Liver (tissue), 9 donors: ENCODE measurements around the gene GOSR2. TPM values are rescaled to one million over a fixed set of nuclear protein-coding genes. Genes with fewer than 3 reads are reported as not detected.

Experiments
- DNase-seq: peaks from one replicate; pipeline ENCODE4 v3.0.0-alpha.2; 2017; ENCODE audit warnings: low spot score
- H3K27ac ChIP-seq, 2 donors: one replicate each; pipeline ENCODE4 v1.7.0; 2013; ENCODE audit warnings: inconsistent platforms in 2 of 2, low read length in 2 of 2, control low read depth in 1 of 2, low read depth in 1 of 2, mild to moderate bottlenecking in 1 of 2
- H3K27me3 ChIP-seq, 4 donors: one replicate each; pipeline versions ENCODE4 v1.6.1 to v1.7.0; 2013; ENCODE audit warnings: low read length in 3 of 4, inconsistent platforms in 1 of 4, mild to moderate bottlenecking in 1 of 4, moderate library complexity in 1 of 4; ENCODE audit not compliant: control insufficient read depth in 4 of 4, insufficient read depth in 4 of 4
- H3K36me3 ChIP-seq, 4 donors: one replicate each; pipeline versions ENCODE4 v1.6.1 to v1.7.0; 2013; ENCODE audit warnings: low read length in 3 of 4, mild to moderate bottlenecking in 3 of 4, low read depth in 1 of 4, moderate library complexity in 1 of 4; ENCODE audit not compliant: control insufficient read depth in 4 of 4, insufficient read depth in 3 of 4
- H3K4me1 ChIP-seq, 4 donors: one replicate each; pipeline versions ENCODE4 v1.6.1 to v1.7.0; 2013; ENCODE audit warnings: low read length in 3 of 4, mild to moderate bottlenecking in 3 of 4, moderate library complexity in 1 of 4; ENCODE audit not compliant: control insufficient read depth in 4 of 4, insufficient read depth in 4 of 4
- H3K4me3 ChIP-seq, 3 donors: one replicate each; pipeline versions ENCODE4 v1.6.1 to v1.7.0; 2013; ENCODE audit warnings: low read length in 3 of 3, control low read depth in 1 of 3, low read depth in 1 of 3, mild to moderate bottlenecking in 1 of 3
- H3K9ac ChIP-seq, 2 donors: one replicate each; pipeline ENCODE4 v1.7.0; 2013; ENCODE audit warnings: low read length in 2 of 2, mild to moderate bottlenecking in 2 of 2, moderate library complexity in 2 of 2, control low read depth in 1 of 2, low read depth in 1 of 2
- H3K9me3 ChIP-seq, 4 donors: one replicate each; pipeline versions ENCODE4 v1.6.1 to v1.7.0; 2013; ENCODE audit warnings: low read length in 3 of 4; ENCODE audit not compliant: control insufficient read depth in 4 of 4
- EGR1 ChIP-seq, 2 donors: IDR thresholded peaks; 2 replicates each; pipeline ENCODE4 v1.6.1; 2016 to 2018; ENCODE audit warnings: antibody characterized with exemption in 2 of 2, low read depth in 2 of 2
- FOXA1 ChIP-seq: IDR thresholded peaks from 2 replicates; pipeline ENCODE4 v1.6.1; 2016; ENCODE audit warnings: antibody characterized with exemption
- FOXA2 ChIP-seq: IDR thresholded peaks from 2 replicates; pipeline ENCODE4 v1.6.1; 2016; ENCODE audit warnings: antibody characterized with exemption
- GABPA ChIP-seq, 2 donors: IDR thresholded peaks in 1 of 2; conservative IDR thresholded peaks in 1 of 2; 2 replicates each; pipeline ENCODE4 v1.6.1; 2016; ENCODE audit warnings: antibody characterized with exemption in 2 of 2, mild to moderate bottlenecking in 1 of 2, moderate library complexity in 1 of 2
- HNF4A ChIP-seq, 2 donors: conservative IDR thresholded peaks; 2 replicates each; pipeline ENCODE4 v1.6.1; 2016; ENCODE audit warnings: antibody characterized with exemption in 2 of 2, mild to moderate bottlenecking in 2 of 2
- HNF4G ChIP-seq: IDR thresholded peaks from 2 replicates; pipeline ENCODE4 v1.6.1; 2016; ENCODE audit warnings: antibody characterized with exemption
- JUND ChIP-seq, 2 donors: IDR thresholded peaks; 2 replicates each; pipeline ENCODE4 v1.6.1; 2016; ENCODE audit warnings: antibody characterized with exemption in 2 of 2
- NR2F2 ChIP-seq: IDR thresholded peaks from 2 replicates; pipeline ENCODE4 v1.6.1; 2016; ENCODE audit warnings: antibody characterized with exemption
- RAD21 ChIP-seq, 2 donors: IDR thresholded peaks; 2 replicates each; pipeline ENCODE4 v1.6.1; 2016; ENCODE audit warnings: antibody characterized with exemption in 2 of 2, mild to moderate bottlenecking in 2 of 2
- RXRA ChIP-seq, 2 donors: IDR thresholded peaks; 2 replicates each; pipeline ENCODE4 v1.6.1; 2017 to 2018; ENCODE audit warnings: antibody characterized with exemption in 2 of 2, mild to moderate bottlenecking in 1 of 2
- SP1 ChIP-seq: IDR thresholded peaks from 2 replicates; pipeline ENCODE4 v1.6.1; 2018; ENCODE audit warnings: antibody characterized with exemption, mild to moderate bottlenecking
- YY1 ChIP-seq: IDR thresholded peaks from 2 replicates; pipeline ENCODE4 v1.6.1; 2016; ENCODE audit warnings: antibody characterized with exemption, mild to moderate bottlenecking
- WGBS: extraction: QIAGEN DNeasy Blood & Tissue Kit; methylation state at CpG from one replicate; pipeline ENCODE4 v1.1.7; 2013; 5-methylcytosine and 5-hydroxymethylcytosine counted together
- polyA plus RNA-seq, 2 donors: library from polyadenylated mRNA; stranded (reverse) in 1 of 2; unstranded in 1 of 2; fragments of 200-250 nt in 1 of 2; fragments of >200 nt in 1 of 2; fragmentation: Nextera tagmentation in 1 of 2; extraction: Ambion mirVana in 1 of 2; gene quantifications; one replicate each; pipeline versions ENCODE4 v1.2.1 to v1.2.3, GENCODE V29; 2013 to 2015
- total RNA-seq, 2 donors: library from RNA; depleted of rRNA; stranded (reverse); fragments of >200 nt; gene quantifications; one replicate each; pipeline ENCODE4 v1.2.3, GENCODE V29; 2014
- TF ChIP-seq, protein P1 (sequence below): IDR thresholded peaks from 2 replicates; pipeline ENCODE4 v1.6.1; 2016; ENCODE audit warnings: antibody characterized with exemption
- TF ChIP-seq, protein P2 (sequence below): fragments of 150-350 bp; IDR thresholded peaks from 2 replicates; pipeline ENCODE4 v1.5.1; 2017; ENCODE audit warnings: improper control_type of control experiment, low read depth, low read length; ENCODE audit not compliant: missing input control
- TF ChIP-seq, protein P3 (sequence below): IDR thresholded peaks from 2 replicates; pipeline ENCODE4 v1.6.1; 2016; ENCODE audit warnings: antibody characterized with exemption
- TF ChIP-seq, protein P4 (sequence below): IDR thresholded peaks from 2 replicates; pipeline ENCODE4 v1.6.1; 2016; ENCODE audit warnings: antibody characterized with exemption, mild to moderate bottlenecking
- TF ChIP-seq, protein P5 (sequence below): IDR thresholded peaks from 2 replicates; pipeline ENCODE4 v1.6.1; 2016; ENCODE audit warnings: antibody characterized with exemption
- donor health status: healthy.
- donor health status: healthy.
- donor health status: healthy.
- donor health status: healthy.
- donor health status: healthy.

GOSR2 gene
- total and polyA plus RNA-seq, 4 donors = 19.9 to 43.8 (median 21.0) TPM

DNA sequence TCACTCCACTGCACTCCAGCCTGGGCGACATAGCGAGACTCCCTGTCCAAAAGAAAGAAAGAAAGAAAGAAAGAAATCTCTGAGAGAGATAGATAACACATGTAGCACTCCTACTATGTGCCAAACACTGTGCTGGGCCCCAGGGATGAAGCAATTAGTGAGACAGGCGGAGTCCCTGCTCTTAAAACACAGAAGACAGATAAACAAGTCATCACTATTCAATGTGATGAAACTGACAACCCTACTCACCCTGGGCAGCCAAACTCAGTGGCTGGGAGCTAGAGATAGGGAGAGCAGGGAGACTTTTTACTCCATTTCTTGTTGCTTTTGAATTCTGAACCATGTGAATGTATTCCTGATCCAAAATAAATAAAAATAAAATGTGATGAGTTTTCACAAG is 35.2 kb upstream of the GOSR2 start:
- WGBS = 95% methylated on average over 3 of the region's 3 CpGs

DNA sequence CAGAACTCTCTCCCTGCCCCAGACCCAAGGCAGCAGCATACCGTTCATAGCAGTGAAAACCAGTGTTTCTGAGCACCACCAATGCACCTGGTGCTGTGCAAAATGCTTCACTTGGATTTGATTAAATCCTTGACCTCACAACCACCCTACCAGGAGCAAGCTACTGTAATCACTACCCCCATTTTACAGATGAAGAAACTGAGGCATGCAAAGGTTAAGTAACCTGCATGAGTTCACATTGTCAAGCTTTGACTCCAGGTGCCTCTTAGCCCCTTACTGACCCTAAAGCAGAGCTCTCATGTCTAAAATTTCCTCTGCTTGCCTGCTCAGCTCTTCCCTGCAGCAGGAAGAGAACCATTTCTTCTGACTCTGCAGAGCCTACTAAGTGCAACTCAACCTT is 34.2 kb upstream of the GOSR2 start:
- no peak overlapping the region for H3K4me3 ChIP-seq
- H3K9me3 ChIP-seq = no peaks in the 10 kb centered on the region
- no peak overlapping the region for H3K9ac ChIP-seq
- H3K27me3 ChIP-seq = no peaks in the 10 kb centered on the region
- H3K4me1 ChIP-seq = no peaks in the 10 kb centered on the region
- 94% methylated on average over 1 of the region's 1 CpG for WGBS
- no peaks in the 10 kb centered on the region for H3K36me3 ChIP-seq
- H3K27ac ChIP-seq = no peak overlapping the region
- DNase-seq = no peak
- TF ChIP-seq, protein P1, sequence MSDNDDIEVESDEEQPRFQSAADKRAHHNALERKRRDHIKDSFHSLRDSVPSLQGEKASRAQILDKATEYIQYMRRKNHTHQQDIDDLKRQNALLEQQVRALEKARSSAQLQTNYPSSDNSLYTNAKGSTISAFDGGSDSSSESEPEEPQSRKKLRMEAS = no peak
- no peak for TF ChIP-seq RXRA (IDR thresholded peaks at IDR 0.05)

More for the DNA sequence above, 35.2 kb upstream of the GOSR2 start:
- Histone ChIP-seq H3K9ac (no peak overlapping the region), H3K36me3 (no peaks in the 10 kb centered on the region), H3K4me3 (no peak overlapping the region), H3K27ac (no peak overlapping the region), H3K4me1 (no peaks in the 10 kb centered on the region), H3K9me3 (no peaks in the 10 kb centered on the region), H3K27me3 (no peaks in the 10 kb centered on the region)
- DNase-seq = no peak
- TF ChIP-seq HNF4G (no peak), RAD21 (IDR thresholded peaks at IDR 0.05) (no peak), RXRA (IDR thresholded peaks at IDR 0.05) (no peak), JUND (IDR thresholded peaks at IDR 0.05) (no peak), FOXA2 (no peak), YY1 (no peak), SP1 (no peak), FOXA1 (no peak), NR2F2 (no peak), EGR1 (IDR thresholded peaks at IDR 0.05; ENCODE audit: low read depth in 2 of 2) (no peak), GABPA (IDR thresholded peaks at IDR 0.05 in 1 of 2, conservative IDR thresholded peaks at IDR 0.05 in 1 of 2) (no peak), HNF4A (conservative IDR thresholded peaks at IDR 0.05) (no peak)
- TF ChIP-seq, protein P2, sequence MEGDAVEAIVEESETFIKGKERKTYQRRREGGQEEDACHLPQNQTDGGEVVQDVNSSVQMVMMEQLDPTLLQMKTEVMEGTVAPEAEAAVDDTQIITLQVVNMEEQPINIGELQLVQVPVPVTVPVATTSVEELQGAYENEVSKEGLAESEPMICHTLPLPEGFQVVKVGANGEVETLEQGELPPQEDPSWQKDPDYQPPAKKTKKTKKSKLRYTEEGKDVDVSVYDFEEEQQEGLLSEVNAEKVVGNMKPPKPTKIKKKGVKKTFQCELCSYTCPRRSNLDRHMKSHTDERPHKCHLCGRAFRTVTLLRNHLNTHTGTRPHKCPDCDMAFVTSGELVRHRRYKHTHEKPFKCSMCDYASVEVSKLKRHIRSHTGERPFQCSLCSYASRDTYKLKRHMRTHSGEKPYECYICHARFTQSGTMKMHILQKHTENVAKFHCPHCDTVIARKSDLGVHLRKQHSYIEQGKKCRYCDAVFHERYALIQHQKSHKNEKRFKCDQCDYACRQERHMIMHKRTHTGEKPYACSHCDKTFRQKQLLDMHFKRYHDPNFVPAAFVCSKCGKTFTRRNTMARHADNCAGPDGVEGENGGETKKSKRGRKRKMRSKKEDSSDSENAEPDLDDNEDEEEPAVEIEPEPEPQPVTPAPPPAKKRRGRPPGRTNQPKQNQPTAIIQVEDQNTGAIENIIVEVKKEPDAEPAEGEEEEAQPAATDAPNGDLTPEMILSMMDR = no peak
- TF ChIP-seq, protein P1 = no peak
- TF ChIP-seq, protein P3, sequence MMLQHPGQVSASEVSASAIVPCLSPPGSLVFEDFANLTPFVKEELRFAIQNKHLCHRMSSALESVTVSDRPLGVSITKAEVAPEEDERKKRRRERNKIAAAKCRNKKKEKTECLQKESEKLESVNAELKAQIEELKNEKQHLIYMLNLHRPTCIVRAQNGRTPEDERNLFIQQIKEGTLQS = no peak
- TF ChIP-seq, protein P4, sequence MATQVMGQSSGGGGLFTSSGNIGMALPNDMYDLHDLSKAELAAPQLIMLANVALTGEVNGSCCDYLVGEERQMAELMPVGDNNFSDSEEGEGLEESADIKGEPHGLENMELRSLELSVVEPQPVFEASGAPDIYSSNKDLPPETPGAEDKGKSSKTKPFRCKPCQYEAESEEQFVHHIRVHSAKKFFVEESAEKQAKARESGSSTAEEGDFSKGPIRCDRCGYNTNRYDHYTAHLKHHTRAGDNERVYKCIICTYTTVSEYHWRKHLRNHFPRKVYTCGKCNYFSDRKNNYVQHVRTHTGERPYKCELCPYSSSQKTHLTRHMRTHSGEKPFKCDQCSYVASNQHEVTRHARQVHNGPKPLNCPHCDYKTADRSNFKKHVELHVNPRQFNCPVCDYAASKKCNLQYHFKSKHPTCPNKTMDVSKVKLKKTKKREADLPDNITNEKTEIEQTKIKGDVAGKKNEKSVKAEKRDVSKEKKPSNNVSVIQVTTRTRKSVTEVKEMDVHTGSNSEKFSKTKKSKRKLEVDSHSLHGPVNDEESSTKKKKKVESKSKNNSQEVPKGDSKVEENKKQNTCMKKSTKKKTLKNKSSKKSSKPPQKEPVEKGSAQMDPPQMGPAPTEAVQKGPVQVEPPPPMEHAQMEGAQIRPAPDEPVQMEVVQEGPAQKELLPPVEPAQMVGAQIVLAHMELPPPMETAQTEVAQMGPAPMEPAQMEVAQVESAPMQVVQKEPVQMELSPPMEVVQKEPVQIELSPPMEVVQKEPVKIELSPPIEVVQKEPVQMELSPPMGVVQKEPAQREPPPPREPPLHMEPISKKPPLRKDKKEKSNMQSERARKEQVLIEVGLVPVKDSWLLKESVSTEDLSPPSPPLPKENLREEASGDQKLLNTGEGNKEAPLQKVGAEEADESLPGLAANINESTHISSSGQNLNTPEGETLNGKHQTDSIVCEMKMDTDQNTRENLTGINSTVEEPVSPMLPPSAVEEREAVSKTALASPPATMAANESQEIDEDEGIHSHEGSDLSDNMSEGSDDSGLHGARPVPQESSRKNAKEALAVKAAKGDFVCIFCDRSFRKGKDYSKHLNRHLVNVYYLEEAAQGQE = no peak
- TF ChIP-seq, protein P5, sequence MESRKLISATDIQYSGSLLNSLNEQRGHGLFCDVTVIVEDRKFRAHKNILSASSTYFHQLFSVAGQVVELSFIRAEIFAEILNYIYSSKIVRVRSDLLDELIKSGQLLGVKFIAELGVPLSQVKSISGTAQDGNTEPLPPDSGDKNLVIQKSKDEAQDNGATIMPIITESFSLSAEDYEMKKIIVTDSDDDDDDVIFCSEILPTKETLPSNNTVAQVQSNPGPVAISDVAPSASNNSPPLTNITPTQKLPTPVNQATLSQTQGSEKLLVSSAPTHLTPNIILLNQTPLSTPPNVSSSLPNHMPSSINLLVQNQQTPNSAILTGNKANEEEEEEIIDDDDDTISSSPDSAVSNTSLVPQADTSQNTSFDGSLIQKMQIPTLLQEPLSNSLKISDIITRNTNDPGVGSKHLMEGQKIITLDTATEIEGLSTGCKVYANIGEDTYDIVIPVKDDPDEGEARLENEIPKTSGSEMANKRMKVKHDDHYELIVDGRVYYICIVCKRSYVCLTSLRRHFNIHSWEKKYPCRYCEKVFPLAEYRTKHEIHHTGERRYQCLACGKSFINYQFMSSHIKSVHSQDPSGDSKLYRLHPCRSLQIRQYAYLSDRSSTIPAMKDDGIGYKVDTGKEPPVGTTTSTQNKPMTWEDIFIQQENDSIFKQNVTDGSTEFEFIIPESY = no peak
